HG03571 (cell line): ENCODE data around the gene P2RY8.
"Not testable (repeated sequence)": the region's sequence is repeated elsewhere in the genome, so short reads cannot be mapped to it uniquely, and the experiment has no call there.

ENCODE experiments used
- ATAC-seq: cut with Tn5 transposase; IDR thresholded peaks from one replicate; pipeline ENCODE4 v1.9.1; 2021; ENCODE audit not compliant: unreplicated experiment

Gene P2RY8

DNA sequence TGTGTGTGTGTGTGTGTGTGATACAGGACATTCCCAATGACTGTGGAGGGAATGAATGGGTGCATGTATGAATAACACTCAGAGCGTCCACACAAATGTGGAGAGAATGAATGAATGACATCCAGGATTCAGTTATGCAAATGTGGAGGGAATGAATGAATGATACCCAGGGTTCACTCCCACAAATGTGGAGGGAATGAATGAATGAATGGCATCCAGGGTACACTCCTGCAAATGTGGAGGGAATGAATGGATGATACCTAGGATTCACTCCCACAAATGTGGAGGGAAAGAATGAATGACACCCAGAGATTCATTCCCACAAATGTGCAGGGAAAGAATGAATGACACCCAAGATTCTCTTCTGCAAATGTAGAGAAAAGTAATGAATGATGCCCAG is 48.2 kb downstream of the P2RY8 start:
- no peak for ATAC-seq

GRCh38 chrX:1488141-1488540 is 48.8 kb downstream of the P2RY8 start:
- no peak for ATAC-seq

GRCh38 chrX:1487401-1487800 is 49.6 kb downstream of the P2RY8 start:
- no peak for ATAC-seq

- ATAC-seq: no peak
Measured at GRCh38 chrX:1486749-1487361, 50.1 kb downstream of the P2RY8 start.

GRCh38 chrX:1486177-1486576 is 50.8 kb downstream of the P2RY8 start:
- no peak for ATAC-seq

GRCh38 chrX:1485033-1485432 is 52.0 kb downstream of the P2RY8 start:
- no peak for ATAC-seq

DNA sequence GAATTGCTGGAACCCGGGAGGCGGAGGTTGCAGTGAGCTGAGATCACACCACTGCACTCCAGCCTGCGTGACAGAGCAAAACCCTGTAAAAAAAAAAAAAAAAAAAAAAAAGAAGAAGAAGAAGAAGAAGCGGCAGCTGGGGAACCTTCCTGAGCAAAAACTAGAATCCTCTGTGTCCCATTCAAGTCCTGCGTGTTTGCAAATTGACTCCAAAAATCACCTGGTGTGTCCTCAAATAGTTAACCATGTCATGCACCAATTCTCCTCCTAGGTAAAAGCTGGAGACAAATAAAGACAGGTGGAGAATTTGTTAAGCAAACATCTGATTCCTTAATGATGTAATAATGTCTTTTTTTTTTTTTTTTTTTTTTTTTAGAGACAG is 52.4 kb downstream of the P2RY8 start:
- no peak for ATAC-seq

DNA sequence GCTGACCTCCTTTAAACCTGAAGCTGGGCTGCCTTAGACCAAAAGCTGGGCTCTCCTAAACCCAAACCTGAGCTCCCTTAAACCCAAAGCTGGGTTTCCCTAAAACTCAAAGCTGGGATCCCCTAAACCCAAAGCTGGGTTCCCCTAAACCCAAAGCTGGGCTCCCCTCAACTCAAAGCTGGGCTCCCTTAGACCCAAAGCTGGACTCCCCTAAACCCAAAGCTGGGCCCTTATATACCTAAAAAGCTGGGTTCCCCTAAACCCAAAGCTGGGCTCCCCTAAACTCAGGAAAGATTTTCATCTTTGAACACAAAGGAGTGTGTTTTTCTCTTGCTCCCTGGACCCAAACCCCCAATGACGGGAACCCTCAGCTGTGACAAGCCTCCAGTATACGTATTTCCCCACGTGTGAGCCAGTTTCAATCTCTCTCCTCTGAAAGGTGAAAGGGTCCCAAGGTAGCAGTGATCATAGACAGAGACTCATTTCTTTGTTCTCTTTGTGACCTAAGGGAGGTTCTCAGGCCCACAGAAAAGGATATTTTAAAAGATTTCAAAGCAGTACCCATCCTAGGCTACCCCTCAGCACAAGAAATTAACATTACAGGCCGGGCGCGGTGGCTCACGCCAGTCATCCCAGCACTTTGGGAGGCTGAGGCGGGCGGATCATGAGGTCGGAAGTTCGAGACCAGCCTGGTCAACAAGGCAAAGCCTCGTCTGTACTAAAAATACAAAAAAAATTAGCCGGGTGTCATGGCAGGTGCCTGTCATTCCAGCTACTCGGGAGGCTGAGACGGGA is 52.9 kb downstream of the P2RY8 start:
- ATAC-seq: peak; percentile 48

- ATAC-seq: not testable (repeated sequence)
Measured at GRCh38 chrX:1482530-1482928, 54.5 kb downstream of the P2RY8 start.

- peak; percentile 45 for ATAC-seq
Measured at GRCh38 chrX:1481636-1482529, 55.1 kb downstream of the P2RY8 start.

GRCh38 chrX:1480082-1480785 is 56.8 kb downstream of the P2RY8 start:
- no peak for ATAC-seq

- ATAC-seq: no peak
Measured at GRCh38 chrX:1477801-1478458, 59.1 kb downstream of the P2RY8 start.

GRCh38 chrX:1477229-1477628 is 59.8 kb downstream of the P2RY8 start:
- no peak for ATAC-seq

DNA sequence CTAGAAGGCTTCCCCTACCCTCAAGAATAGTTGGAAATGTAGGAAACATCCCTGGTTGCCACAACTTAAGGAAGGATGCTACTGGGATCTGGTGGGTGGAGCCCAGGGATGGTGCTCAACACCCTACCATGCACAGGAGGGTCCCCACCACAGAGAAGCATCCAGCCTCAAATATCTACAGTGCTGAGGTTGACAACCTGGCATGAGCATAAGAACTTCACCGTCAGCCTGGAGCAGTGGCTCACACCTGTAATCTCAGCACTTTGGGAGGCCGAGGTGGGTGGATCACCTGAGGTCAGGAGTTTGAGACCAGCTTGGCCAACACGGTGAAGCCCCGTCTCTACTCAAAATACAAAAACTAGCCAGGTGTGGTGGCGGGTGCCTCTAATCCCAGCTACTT is 60.3 kb downstream of the P2RY8 start:
- no peak for ATAC-seq

DNA sequence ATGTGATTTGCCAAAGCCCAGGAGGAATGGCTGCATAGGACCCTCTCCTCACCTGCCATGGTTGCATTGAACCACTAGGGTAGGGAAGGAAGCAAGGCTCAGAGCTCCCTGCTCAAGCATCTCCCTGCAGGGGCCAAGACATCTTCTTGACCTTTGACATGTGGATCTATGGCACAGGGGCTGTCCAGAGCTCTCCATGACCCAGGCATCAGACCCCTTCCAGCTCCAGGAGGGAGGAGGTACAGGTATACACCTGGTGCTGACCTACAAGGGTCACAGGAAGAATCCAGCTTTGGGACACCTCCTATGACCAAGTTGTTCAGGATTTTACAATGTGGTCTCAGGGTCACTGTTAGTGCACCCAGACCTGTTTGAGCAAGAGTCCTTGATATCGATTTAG is 61.1 kb downstream of the P2RY8 start:
- no peak for ATAC-seq

DNA sequence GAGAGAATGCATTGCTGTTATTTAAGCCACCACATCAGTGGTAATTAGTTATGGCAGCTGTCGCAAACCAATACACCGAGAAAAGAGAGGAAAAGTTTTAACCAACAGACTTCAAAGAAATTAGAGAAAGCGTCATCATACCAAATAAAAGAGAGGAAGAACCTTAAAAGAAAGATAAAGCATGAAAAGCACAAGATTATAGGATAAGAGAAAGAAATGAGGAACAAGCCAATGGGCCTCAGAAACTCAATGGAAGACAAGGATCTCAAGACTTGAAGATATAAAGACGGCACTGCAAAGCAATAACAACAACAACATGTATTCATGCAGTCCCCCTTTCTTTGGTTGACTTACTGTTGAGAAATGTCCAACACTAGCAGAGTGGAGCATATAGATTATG is 61.5 kb downstream of the P2RY8 start:
- no peak for ATAC-seq

- ATAC-seq: not testable (repeated sequence)
Measured at GRCh38 chrX:1474593-1474992, 62.4 kb downstream of the P2RY8 start.

GRCh38 chrX:1472975-1473374 is 64.0 kb downstream of the P2RY8 start:
- no peak for ATAC-seq

DNA sequence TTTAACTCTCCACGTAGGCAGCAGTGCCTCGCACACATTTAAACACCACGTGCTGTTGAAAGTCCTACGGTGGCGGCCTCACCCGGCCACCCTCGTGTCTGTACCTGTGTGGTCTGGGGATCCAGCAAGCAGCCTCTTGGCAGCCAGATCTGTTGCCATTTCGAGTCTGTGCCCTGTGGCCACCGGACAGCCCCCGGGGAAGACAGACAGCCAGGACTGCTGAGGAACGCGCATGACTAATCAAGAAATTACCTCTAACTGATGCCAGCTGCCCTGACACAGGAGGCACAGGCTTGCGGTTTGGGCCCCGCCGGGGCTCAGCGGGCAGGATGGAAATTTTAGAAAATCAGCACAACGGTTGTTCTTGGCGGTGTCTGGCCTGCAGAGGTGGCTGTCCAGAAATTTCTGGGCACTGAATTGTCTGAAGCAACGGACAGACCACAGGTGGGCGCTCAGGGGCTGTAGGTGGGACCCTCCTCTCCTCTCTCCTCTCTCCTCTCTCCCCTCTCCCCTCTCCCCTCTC is 68.7 kb downstream of the P2RY8 start:
- ATAC-seq: peak; percentile 46

GRCh38 chrX:1466971-1467561 is 69.9 kb downstream of the P2RY8 start:
- ATAC-seq: peak; percentile 52
